B cell (primary cell): Measurements from ENCODE around the gene EFNA2.

Source experiments
- CTCF ChIP-seq: fragments of 200-600 bp; IDR thresholded peaks from one replicate; pipeline ENCODE4 v1.8.0; 2022; ENCODE audit warnings: antibody characterized with exemption, mild to moderate bottlenecking
- EZH2 ChIP-seq: IDR thresholded peaks from 2 replicates; pipeline ENCODE4 v1.6.1; 2012; ENCODE audit warnings: borderline replicate concordance, low read depth, mild to moderate bottlenecking, moderate library complexity, low read length; ENCODE audit not compliant: insufficient read depth, poor library complexity, severe bottlenecking

DNA sequence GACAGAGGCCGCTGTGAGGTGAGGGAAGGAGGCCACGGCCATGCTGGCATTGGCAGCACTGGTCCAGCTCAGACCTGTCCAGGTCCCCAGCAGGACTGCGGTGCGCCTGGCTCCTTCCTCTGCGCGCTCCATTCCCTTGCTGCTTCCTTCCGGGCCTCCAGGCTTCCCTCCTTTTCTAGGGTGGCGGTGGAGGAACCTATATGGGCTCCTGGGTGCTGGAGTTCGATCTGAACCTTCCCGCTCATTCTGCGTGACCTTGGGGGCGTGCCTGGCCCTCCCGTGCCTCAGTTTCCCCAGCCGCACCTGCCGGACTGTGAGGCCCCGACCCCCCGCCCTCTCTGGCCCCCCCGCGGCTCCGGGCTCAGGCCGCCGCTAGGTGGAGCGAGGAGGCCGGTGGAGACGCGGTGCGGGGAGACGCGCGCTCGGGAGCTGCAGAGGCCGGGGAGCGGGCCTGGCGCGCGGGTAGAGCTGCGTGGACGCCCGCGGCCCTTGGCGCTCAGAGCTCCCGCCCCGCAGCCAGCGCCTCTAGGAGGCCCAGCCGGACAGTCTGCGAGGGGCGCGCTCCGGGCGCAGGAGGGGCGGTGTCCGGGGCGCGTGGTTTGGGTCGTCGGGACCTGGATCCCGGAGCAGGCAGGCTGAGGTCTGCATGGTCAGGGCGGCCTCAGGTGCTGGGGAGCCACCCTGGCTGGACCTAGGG, 29.9 kb downstream of the EFNA2 start:
- TF ChIP-seq CTCF (peak; percentile 50), EZH2 (no peak)
